PC-3 (cell line): ENCODE results near the gene BPI.

Source experiments
- CTCF ChIP-seq: fragments of 300-600 bp; sonication (generic); conservative IDR thresholded peaks from 2 replicates; pipeline ENCODE4 v1.5.1; 2017; ENCODE audit warnings: antibody characterized with exemption, low read depth, mild to moderate bottlenecking, low read length
- EZH2 ChIP-seq: fragments of 300-600 bp; sonication (generic); IDR thresholded peaks from one replicate; pipeline ENCODE4 v1.6.1; 2017; ENCODE audit warnings: antibody characterized with exemption, mild to moderate bottlenecking, low read length; ENCODE audit not compliant: unreplicated experiment

DNA sequence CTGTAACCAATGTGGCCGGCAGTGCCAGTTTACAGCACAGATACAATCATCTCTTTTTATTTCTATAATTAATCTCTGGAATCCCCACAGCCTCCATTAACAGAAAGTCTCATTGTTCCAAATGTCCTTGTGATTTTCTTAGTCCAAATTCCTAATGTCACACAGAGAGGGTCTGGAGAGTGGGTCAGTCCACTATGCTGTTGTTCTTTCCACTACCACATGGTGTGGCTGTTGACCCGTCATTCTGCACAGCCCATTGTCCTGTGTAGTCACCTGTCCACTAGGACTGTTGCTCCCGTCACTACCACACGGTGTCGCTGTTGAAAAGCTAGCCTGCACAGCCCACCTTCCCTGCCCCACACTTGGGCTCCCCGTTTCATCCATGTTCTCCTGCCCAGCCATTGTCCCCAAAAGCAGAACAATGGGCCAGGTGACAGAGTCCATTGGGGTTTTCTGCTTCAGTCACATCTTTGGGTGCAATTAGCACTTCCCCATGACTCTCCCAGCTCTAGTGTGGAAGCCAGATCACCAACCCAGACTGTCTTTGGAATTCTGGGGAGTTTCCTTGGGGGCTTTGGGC lies 33.7 kb downstream of the BPI start:
- TF ChIP-seq CTCF (peak; percentile 72), EZH2 (no peak)
